ENCODE data around the gene LRP1B. TPM values are rescaled to one million over a fixed set of nuclear protein-coding genes. Genes with fewer than 3 reads are reported as not detected.

LRP1B gene
- total and polyA plus RNA-seq, 2 of the 8 experiments (the other 6 are each of a cell fraction or from before 2014, with no cell fraction given), result 0.03 TPM; not detected in 1

DNA sequence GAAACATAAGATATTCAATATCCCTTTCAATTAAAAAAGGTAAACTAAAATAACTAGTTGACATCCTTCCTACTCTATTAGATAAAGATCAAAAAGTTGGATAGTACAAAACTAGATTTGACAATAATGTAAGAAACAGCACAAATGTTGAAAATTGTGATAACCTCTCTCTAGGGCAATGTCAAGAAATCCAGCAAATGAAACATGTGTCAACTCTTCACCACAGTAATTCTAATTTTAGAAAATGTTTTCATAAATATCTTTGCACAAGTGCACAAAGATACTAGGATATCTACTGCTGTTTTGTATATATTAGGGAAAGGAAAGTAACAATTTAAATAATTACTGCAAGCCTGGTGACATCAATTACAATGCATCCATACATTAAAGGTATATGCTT is 1220.1 kb downstream of the LRP1B start:
- H4K5ac ChIP-seq (ENCODE audit: insufficient read length, low read depth, low read length), result no peak overlapping the region
- CTCF ChIA-PET (ENCODE audit: partially characterized antibody), result no interaction called here
- no peak overlapping the region for H3K4me2 ChIP-seq (ENCODE audit: insufficient read depth in 1 of 2, low read depth in 2 of 2, low read length in 2 of 2)
- no peak overlapping the region for H2BK120ac ChIP-seq (replicated peaks; ENCODE audit: low read depth, low read length)
- no peak overlapping the region for H2BK5ac ChIP-seq (ENCODE audit: low read depth, low read length)
- no peaks in the 10 kb centered on the region for H3K79me2 ChIP-seq (ENCODE audit: control insufficient read depth in 1 of 2, insufficient read depth in 2 of 2, low read length in 2 of 2)
- H3K4ac ChIP-seq (replicated peaks; ENCODE audit: insufficient read length, low read depth, low read length), result no peak overlapping the region
- no peak overlapping the region for H3K27ac ChIP-seq (ENCODE audit: low read depth, low read length)
- no peaks in the 10 kb centered on the region for H3K36me3 ChIP-seq (ENCODE audit: control insufficient read depth in 2 of 4, insufficient read depth in 4 of 4, low read length in 3 of 4)
- H3K56ac ChIP-seq (replicated peaks; ENCODE audit: insufficient read length, low read depth, low read length), result no peak overlapping the region
- no peak overlapping the region for H3K9ac ChIP-seq (replicated peaks in 1 of 4; ENCODE audit: extremely low read depth in 1 of 4, low read depth in 3 of 4, low read length in 3 of 4)
- no peak overlapping the region for H2BK12ac ChIP-seq (ENCODE audit: low read depth, low read length)
- FAIRE-seq (no peak), DNase-seq (ENCODE audit: low read depth in 1 of 2, low spot score in 2 of 2) (no peak)
- H3K23me2 ChIP-seq (ENCODE audit: low read depth, low read length), result no peaks in the 10 kb centered on the region
- POLR2A ChIA-PET (ENCODE audit: partially characterized antibody), result no interaction called here
- H4K8ac ChIP-seq (ENCODE audit: extremely low read depth, insufficient read depth, low read length), result no peak overlapping the region
- peaks cover 0 to 1% of the 10 kb centered on the region in 2 experiments for H4K20me1 ChIP-seq (replicated peaks in 1 of 2; ENCODE audit: control insufficient read depth in 1 of 2, insufficient read depth in 2 of 2, low read length in 2 of 2)
- no peaks in the 10 kb centered on the region for H3K9me3 ChIP-seq (ENCODE audit: insufficient read depth in 2 of 2, low read depth in 1 of 2, low read length in 1 of 2)
- H2AFZ ChIP-seq (ENCODE audit: low read length), result no peak overlapping the region
- no peak for TF ChIP-seq BACH1 (IDR thresholded peaks at IDR 0.05; ENCODE audit: low read length)
- TF ChIP-seq, protein P1, sequence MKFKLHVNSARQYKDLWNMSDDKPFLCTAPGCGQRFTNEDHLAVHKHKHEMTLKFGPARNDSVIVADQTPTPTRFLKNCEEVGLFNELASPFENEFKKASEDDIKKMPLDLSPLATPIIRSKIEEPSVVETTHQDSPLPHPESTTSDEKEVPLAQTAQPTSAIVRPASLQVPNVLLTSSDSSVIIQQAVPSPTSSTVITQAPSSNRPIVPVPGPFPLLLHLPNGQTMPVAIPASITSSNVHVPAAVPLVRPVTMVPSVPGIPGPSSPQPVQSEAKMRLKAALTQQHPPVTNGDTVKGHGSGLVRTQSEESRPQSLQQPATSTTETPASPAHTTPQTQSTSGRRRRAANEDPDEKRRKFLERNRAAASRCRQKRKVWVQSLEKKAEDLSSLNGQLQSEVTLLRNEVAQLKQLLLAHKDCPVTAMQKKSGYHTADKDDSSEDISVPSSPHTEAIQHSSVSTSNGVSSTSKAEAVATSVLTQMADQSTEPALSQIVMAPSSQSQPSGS (IDR thresholded peaks at IDR 0.05; ENCODE audit: low read length), result no peak
- no peak for TF ChIP-seq JUN (IDR thresholded peaks at IDR 0.05; ENCODE audit: low read depth, low read length)
- TF ChIP-seq FOSL1 (IDR thresholded peaks at IDR 0.05; ENCODE audit: insufficient read depth, low read depth, low read length), result no peak
- TF ChIP-seq RNF2 (IDR thresholded peaks at IDR 0.05; ENCODE audit: borderline replicate concordance, low read depth, low read length, missing control alignments, poor library complexity, severe bottlenecking), result no peak
- TF ChIP-seq CTBP2 (IDR thresholded peaks at IDR 0.05; ENCODE audit: borderline replicate concordance, insufficient read depth, insufficient read length, low read length), result no peak
- no peak overlapping the region for H3K18ac ChIP-seq (ENCODE audit: extremely low read depth, low read length)
- H2BK20ac ChIP-seq (ENCODE audit: low read length), result no peak overlapping the region
- H2BK15ac ChIP-seq (ENCODE audit: low read length), result no peak overlapping the region
- no peak overlapping the region for H3K4me3 ChIP-seq (ENCODE audit: extremely low read depth in 1 of 4, insufficient read depth in 2 of 4, low read depth in 3 of 4, low read length in 4 of 4)
- no peaks in the 10 kb centered on the region for H3K4me1 ChIP-seq (replicated peaks in 1 of 4; ENCODE audit: control insufficient read depth in 3 of 4, insufficient read depth in 4 of 4, low read length in 3 of 4)
- no peaks in the 10 kb centered on the region for H3K27me3 ChIP-seq (replicated peaks in 1 of 4; ENCODE audit: control insufficient read depth in 3 of 4, extremely low read depth in 1 of 4, insufficient read depth in 3 of 4, low read length in 3 of 4)
- no peaks in the 10 kb centered on the region for H3K79me1 ChIP-seq (ENCODE audit: low read depth, low read length)
- H4K91ac ChIP-seq (replicated peaks; ENCODE audit: insufficient read length, low read length), result no peak overlapping the region
- no peak overlapping the region for H2AK5ac ChIP-seq (ENCODE audit: low read depth, low read length)
- H3K23ac ChIP-seq (ENCODE audit: insufficient read length), result no peak overlapping the region
- H3K14ac ChIP-seq (ENCODE audit: insufficient read length), result no peak overlapping the region

Measured in H1 (cell line).